GM12878 (cell line): ENCODE data around the gene SPTLC2. TPM values are rescaled to one million over a fixed set of nuclear protein-coding genes. Genes with fewer than 3 reads are reported as not detected.

Experiments used
- ATAC-seq: fragments of 200-7000 bp; cut with Tn5 transposase; 3 replicates; pipeline ENCODE4 v1.9.1; 2020; ENCODE audit warnings: mild to moderate bottlenecking, moderate library complexity
- Bru-seq: library from RNA; stranded (reverse); fragments of 400-500 nt; gene quantifications from one replicate; lab custom pipeline; 2021; lab: Mats Ljungman, UMichigan
- BruChase-seq, 2 experiments: library from RNA; stranded (reverse); fragments of 400-500 nt; gene quantifications; one replicate each; lab custom pipeline; 2021; lab: Mats Ljungman, UMichigan
- BruUV-seq: library from RNA; stranded (reverse); fragments of 400-500 nt; replicated peaks from 2 replicates; lab custom pipeline; 2021; lab: Mats Ljungman, UMichigan
- CTCF ChIA-PET: fragments of 300-600 bp; sonication (Branson Sonifier 250); formaldehyde crosslinking; extraction: SDS; loops from one replicate; lab custom pipeline; 2021; ENCODE audit warnings: inconsistent platforms; lab: Yijun Ruan, JAX
- POLR2A ChIA-PET: fragments of 350-600 bp; formaldehyde crosslinking; extraction: SDS; loops from one replicate; lab custom pipeline; 2021; ENCODE audit warnings: inconsistent platforms; lab: Charles Lee
- RAD21 ChIA-PET: fragments of 300-600 bp; sonication (Branson Sonifier 250); formaldehyde crosslinking; loops from one replicate; lab custom pipeline; 2023; ENCODE audit warnings: antibody characterized with exemption; ENCODE audit not compliant: unreplicated experiment; lab: Charles Lee
- SMC1A ChIA-PET: fragments of 300-600 bp; sonication (Branson Sonifier 250); formaldehyde crosslinking; loops from one replicate; lab custom pipeline; 2023; ENCODE audit not compliant: unreplicated experiment, uncharacterized antibody; lab: Charles Lee
- DNase-seq: peaks from one replicate; pipeline ENCODE4 v3.0.0-alpha.2; 2011; ENCODE audit warnings: low read depth, low spot score
- FAIRE-seq: peaks from 3 replicates; lab custom pipeline; 2011; peaks lifted over from hg19 to GRCh38; lab: Jason Lieb, UNC
- H2AFZ ChIP-seq: 2 replicates; pipeline ENCODE4 v1.6.0; 2011; ENCODE audit warnings: low read depth, low read length, control low read depth; ENCODE audit not compliant: control insufficient read depth
- H3K27ac ChIP-seq: 2 replicates; pipeline ENCODE4 v1.5.1; 2011; ENCODE audit warnings: control low read depth; ENCODE audit not compliant: control insufficient read depth, insufficient read depth
- H3K27me3 ChIP-seq, 2 experiments: replicated peaks in 1 of 2; 2 replicates each; pipeline versions ENCODE4 v1.6.0 to v1.6.1; 2011; ENCODE audit warnings: low read length in 1 of 2; ENCODE audit not compliant: control insufficient read depth in 2 of 2, insufficient read depth in 2 of 2
- H3K36me3 ChIP-seq, 2 experiments: 2 replicates each; pipeline ENCODE4 v1.5.1; 2011; ENCODE audit warnings: low read length in 1 of 2; ENCODE audit not compliant: control insufficient read depth in 2 of 2, insufficient read depth in 2 of 2
- H3K4me1 ChIP-seq: 2 replicates; pipeline ENCODE4 v1.6.1; 2011; ENCODE audit warnings: mild to moderate bottlenecking, low read length, moderate library complexity, mixed read lengths; ENCODE audit not compliant: control insufficient read depth, insufficient read depth
- H3K4me2 ChIP-seq: 2 replicates; pipeline ENCODE4 v1.6.0; 2011; ENCODE audit warnings: control low read depth; ENCODE audit not compliant: control insufficient read depth, insufficient read depth
- H3K4me3 ChIP-seq: fragments of 200-600 bp; sonication (generic); 2 replicates; pipeline ENCODE4 v1.5.1; 2016
- H3K79me2 ChIP-seq: 2 replicates; pipeline ENCODE4 v1.6.0; 2011; ENCODE audit warnings: low read length; ENCODE audit not compliant: control insufficient read depth, insufficient read depth
- H3K9ac ChIP-seq: 2 replicates; pipeline ENCODE4 v1.8.0; 2011; ENCODE audit warnings: low read length, control low read depth, mixed read lengths; ENCODE audit not compliant: control insufficient read depth, insufficient read depth
- H3K9me3 ChIP-seq: replicated peaks from 3 replicates; pipeline ENCODE4 v1.5.1; 2011; ENCODE audit warnings: mild to moderate bottlenecking, low read length; ENCODE audit not compliant: control insufficient read depth, insufficient read depth
- H4K20me1 ChIP-seq: 2 replicates; pipeline ENCODE4 v1.6.0; 2011; ENCODE audit not compliant: control insufficient read depth, insufficient read depth
- BCL3 ChIP-seq: IDR thresholded peaks from 2 replicates; pipeline ENCODE4 v1.6.1; 2011; ENCODE audit warnings: borderline replicate concordance, low read depth, mild to moderate bottlenecking, moderate library complexity, low read length; ENCODE audit not compliant: insufficient read depth, poor library complexity, severe bottlenecking
- CBX3 ChIP-seq: fragments of 200-600 bp; sonication (generic); IDR thresholded peaks from 2 replicates; pipeline ENCODE4 v1.6.1; 2016; ENCODE audit warnings: low read depth, borderline replicate concordance
- CBX5 ChIP-seq: sonication (generic); IDR thresholded peaks from 2 replicates; pipeline ENCODE4 v1.6.1; 2016; ENCODE audit warnings: low read depth, moderate library complexity, mild to moderate bottlenecking, inconsistent platforms
- NFYA ChIP-seq: IDR thresholded peaks from 2 replicates; pipeline ENCODE4 v1.6.1; 2011; ENCODE audit warnings: low read depth, mild to moderate bottlenecking, low read length, improper control_type of control experiment, borderline replicate concordance
- REST ChIP-seq: IDR thresholded peaks from 2 replicates; pipeline ENCODE4 v1.6.1; 2012; ENCODE audit warnings: mild to moderate bottlenecking, low read depth, low read length
- SMAD1 ChIP-seq: fragments of 450-650 bp; IDR thresholded peaks from 2 replicates; pipeline ENCODE4 v1.6.1; 2018; ENCODE audit warnings: mild to moderate bottlenecking, low read depth; ENCODE audit not compliant: partially characterized antibody
- STAT1 ChIP-seq: fragments of 450-650 bp; conservative IDR thresholded peaks from 2 replicates; pipeline ENCODE4 v1.6.1; 2014; ENCODE audit warnings: antibody characterized with exemption, mild to moderate bottlenecking
- ZNF217 ChIP-seq: fragments of 450-650 bp; IDR thresholded peaks from 2 replicates; pipeline ENCODE4 v1.6.1; 2017; ENCODE audit warnings: antibody characterized with exemption, mild to moderate bottlenecking
- WGBS: methylation state at CpG from one replicate; pipeline ENCODE4 v1.1.6; 2016; ENCODE audit warnings: low lambda C conversion rate; ENCODE audit not compliant: insufficient replicate concordance, insufficient coverage; ENCODE audit errors: missing lambda C conversion rate; 5-methylcytosine and 5-hydroxymethylcytosine counted together
- in situ Hi-C: fragments of 300-500 bp; cut with MboI; formaldehyde crosslinking; loops from 9 replicates; pipeline ENCODE4 v1.14.3; 2018; ENCODE audit warnings: mixed read lengths
- intact Hi-C: fragments of 100-400 bp; cut with micrococcal nuclease; formaldehyde crosslinking; loops from one replicate; pipeline ENCODE4 v1.14.2; 2022; ENCODE audit not compliant: unreplicated experiment
- long read RNA-seq, 2 experiments: library from polyadenylated mRNA; unstranded; transcript quantifications; one replicate each; pipeline ENCODE4 v2.0.0, GENCODE V29; 2019 to 2020
- polyA minus RNA-seq, 3 experiments: library from RNA; depleted of rRNA, polyadenylated mRNA; stranded (reverse); fragments of >200 nt; gene quantifications; 2 replicates each; pipeline ENCODE4 v1.2.3, GENCODE V29; 2011
- polyA plus RNA-seq, 11 experiments: library from polyadenylated mRNA; depleted of rRNA in 4 of 11; unstranded in 6 of 11; stranded (reverse) in 5 of 11; fragments of >200 nt; fragmentation: Nextera tagmentation in 4 of 11; fragmentation: Illumina TruSeq in 1 of 11; extraction: Ambion mirVana in 4 of 11; extraction: Trizol in 1 of 11; gene quantifications; 1 replicate in 1 of 11; 2 replicates in 10 of 11; pipeline versions ENCODE4 v1.2.1 to v1.2.3, GENCODE V29; 2011 to 2016; ENCODE audit warnings: inconsistent platforms in 2 of 11, missing spikeins in 2 of 11, low read depth in 1 of 11
- total RNA-seq, 4 experiments: library from RNA; depleted of rRNA in 3 of 4; stranded (reverse); fragments of >200 nt in 3 of 4; fragmentation: Illumina TruSeq in 1 of 4; extraction: Trizol in 1 of 4; gene quantifications; 2 replicates each; pipeline versions ENCODE4 v1.2.1 to v1.2.3, GENCODE V29; 2013 to 2021

Gene SPTLC2
- total RNA-seq (2013; cell fraction: nucleolus; rRNA removed): 55.2 and 61.5 TPM in 2 replicates
- total RNA-seq (2014; rRNA removed) (17.6 and 21.7 TPM in 2 replicates), total RNA-seq (2014; rRNA removed; fragmentation: Illumina TruSeq; extraction: Trizol) (25.2 and 25.3 TPM in 2 replicates), total RNA-seq (2021) (32.5 and 35.1 TPM in 2 replicates), polyA plus RNA-seq (2011; rRNA removed) (25.2 and 32.5 TPM in 2 replicates), polyA plus RNA-seq (2014; fragmentation: Illumina TruSeq; extraction: Trizol) (18.8 and 25.0 TPM in 2 replicates), polyA plus RNA-seq (2014; fragmentation: Nextera tagmentation; extraction: Ambion mirVana) (1 to 10 TPM; 6.9 to 7.3 TPM), polyA plus RNA-seq (2014; rRNA removed) (11.3 and 14.1 TPM in 2 replicates), polyA plus RNA-seq (2016; fragmentation: Nextera tagmentation; extraction: Ambion mirVana) (10 to 100 TPM; 20.7 to 26.2 TPM), polyA minus RNA-seq (2011; rRNA and poly(A)+ RNA removed) (19.3 and 33.5 TPM in 2 replicates), Bru-seq, nascent RNA (percentile 70 among the genes with signal in this experiment), BruChase-seq, experiment 1, labeled RNA remaining after a 6-hour chase (percentile 68 among the genes with signal in this experiment), BruChase-seq, experiment 2, labeled RNA remaining after a 2-hour chase (percentile 73 among the genes with signal in this experiment)
- polyA plus RNA-seq (2011; ENCODE audit: low read depth): 9.4 TPM
- polyA plus RNA-seq (2011; cell fraction: cytosol; rRNA removed): 10.5 and 13.0 TPM in 2 replicates
- polyA plus RNA-seq (2011; cell fraction: nucleus; rRNA removed): 8.0 and 8.3 TPM in 2 replicates
- 8.6 and 9.5 TPM in 2 replicates for polyA plus RNA-seq (2012)
- 6.0 and 9.6 TPM in 2 replicates for polyA minus RNA-seq (2011; cell fraction: cytosol; rRNA and poly(A)+ RNA removed)
- polyA minus RNA-seq (2011; cell fraction: nucleus; rRNA and poly(A)+ RNA removed): 4.0 and 9.5 TPM in 2 replicates
- long read RNA-seq, experiment 1, full-length matches to known transcripts: 17 of 18 reads
- long read RNA-seq, experiment 1, partial matches to known transcripts: 0 of 18 reads
- long read RNA-seq, experiment 1, other reads (novel, unspliced or antisense): 1 of 18 reads
- long read RNA-seq, experiment 2, full-length matches to known transcripts: 136 of 158 reads
- long read RNA-seq, experiment 2, partial matches to known transcripts: 3 of 158 reads
- long read RNA-seq, experiment 2, other reads (novel, unspliced or antisense): 19 of 158 reads

GRCh38 chr14:77616454-77617229 lies at the start of gene SPTLC2:
Gene SPTLC2, minus strand, starts transcription at chr14:77616637. Its CDS starts 58 bp downstream, at chr14:77616579.
- peak within 1 kb of the TSS; percentile 75 for H2AFZ ChIP-seq
- FAIRE-seq (peak; percentile 97), ATAC-seq (peak; percentile 98), DNase-seq (peak; percentile 97)
- no peaks in the 10 kb centered on the region for H3K4me1 ChIP-seq
- no peaks in the 10 kb centered on the region for H4K20me1 ChIP-seq
- H3K4me2 ChIP-seq: peak within 1 kb of the TSS; percentile 91
- H3K27me3 ChIP-seq: no peaks in the 10 kb centered on the region
- no peaks in the 10 kb centered on the region for H3K9me3 ChIP-seq
- ChIA-PET POLR2A (interaction anchor here (0.6 to 1.1 kb wide), 2 partner anchors 27 to 37 kb away, joined by 4 read pairs; no protein-coding TSS in a partner anchor), RAD21 (interaction anchor here (1.0 to 1.6 kb wide), 2 partner anchors 9 to 51 kb away, joined by 3 to 6 read pairs; no protein-coding TSS in a partner anchor), CTCF (interaction anchor here (1.2 to 2.6 kb wide), 6 partner anchors 11 to 315 kb away, joined by 3 to 10 read pairs (median 5); no protein-coding TSS in a partner anchor), SMC1A (interaction anchor here (1.0 to 2.6 kb wide), 6 partner anchors 9 to 247 kb away, joined by 3 to 11 read pairs (median 4); no protein-coding TSS in a partner anchor)
- WGBS: under 1% methylated on average over 52 of the region's 58 CpGs
- H3K27ac ChIP-seq: peak within 1 kb of the TSS; percentile 73
- H3K4me3 ChIP-seq: peak within 1 kb of the TSS; percentile 92
- BruUV-seq: no TSS peak
- intact Hi-C loops (loop anchor here (5.0 to 10.0 kb wide), 2 partner anchors 74 to 88 kb away; partner anchors contain the start of genes ALKBH1 and SLIRP), in situ Hi-C loops (no loop called here)
- H3K9ac ChIP-seq: peak within 1 kb of the TSS; percentile 92
- peaks cover 29% of the 10 kb centered on the region for H3K79me2 ChIP-seq
- no peaks in the 10 kb centered on the region for H3K36me3 ChIP-seq
- peak; percentile 73; the same call in 1 of the 2 replicates for TF ChIP-seq NFYA
- no peak for TF ChIP-seq CBX5
- no peak for TF ChIP-seq REST
- TF ChIP-seq SMAD1: no peak
- no peak for TF ChIP-seq STAT1
- TF ChIP-seq ZNF217: no peak
- no peak for TF ChIP-seq BCL3
- TF ChIP-seq CBX3: no peak
